HG03457 (cell line): ENCODE data around the gene PACRG.

Experiments
- ATAC-seq: cut with Tn5 transposase; IDR thresholded peaks from one replicate; pipeline ENCODE4 v1.9.1; 2021; ENCODE audit warnings: moderate number of reproducible peaks; ENCODE audit not compliant: unreplicated experiment

Gene PACRG

DNA sequence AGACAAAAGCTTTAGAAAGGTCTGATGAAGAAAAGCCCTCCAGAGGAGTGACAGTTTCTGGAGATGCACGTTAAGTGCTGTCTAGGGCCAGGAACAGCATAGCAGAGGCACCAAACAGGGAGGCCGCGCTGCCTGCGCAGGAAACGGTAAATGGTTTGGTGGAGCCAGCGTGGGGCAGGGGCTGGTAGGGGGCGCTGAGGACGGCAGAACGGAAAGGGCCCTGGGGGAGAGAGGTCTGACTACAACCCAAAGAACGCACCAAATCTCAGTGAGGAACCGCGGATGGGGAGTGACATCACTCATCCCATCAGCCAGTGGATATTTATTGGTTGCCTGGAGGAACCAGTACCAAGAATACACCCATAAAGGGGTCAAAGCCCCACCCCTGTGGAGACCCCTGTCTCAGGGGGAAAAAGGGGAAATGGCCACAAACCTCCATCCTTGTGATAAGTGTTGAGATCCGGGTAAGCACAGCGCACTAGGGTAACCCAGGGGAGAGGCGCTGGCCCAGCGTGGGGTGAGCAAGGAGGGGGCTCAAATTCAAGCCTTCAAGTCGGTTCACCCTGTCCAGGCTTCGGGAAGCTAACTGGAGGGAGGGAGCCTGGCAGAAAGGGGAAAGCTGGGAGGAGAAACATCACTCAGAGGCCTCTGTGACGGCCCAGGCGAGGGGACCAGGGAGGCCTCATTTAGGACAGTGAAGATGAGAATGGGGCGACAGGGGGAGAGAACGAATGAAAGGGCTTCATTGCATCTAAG lies 437.6 kb downstream of the PACRG start:
- ATAC-seq = no peak

DNA sequence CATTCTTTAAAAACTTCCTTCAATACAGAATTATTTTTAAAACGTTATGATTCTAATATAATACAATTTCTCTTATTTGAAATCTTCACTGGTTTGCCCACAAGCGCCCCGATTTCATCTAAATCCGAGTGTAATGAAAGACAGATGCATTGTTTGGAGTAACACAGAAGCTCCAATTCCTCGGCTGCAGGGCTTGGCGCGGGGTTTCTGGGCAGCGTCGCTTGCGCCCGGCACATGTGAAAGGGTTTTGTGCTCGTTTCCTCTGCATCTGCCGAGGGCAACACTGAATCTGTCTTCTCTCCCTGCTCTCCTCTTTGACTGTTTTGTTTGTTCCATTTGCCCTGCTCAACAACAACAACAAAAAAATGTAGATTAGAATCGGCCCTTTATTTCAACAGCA lies 438.1 kb downstream of the PACRG start:
- no peak for ATAC-seq

DNA sequence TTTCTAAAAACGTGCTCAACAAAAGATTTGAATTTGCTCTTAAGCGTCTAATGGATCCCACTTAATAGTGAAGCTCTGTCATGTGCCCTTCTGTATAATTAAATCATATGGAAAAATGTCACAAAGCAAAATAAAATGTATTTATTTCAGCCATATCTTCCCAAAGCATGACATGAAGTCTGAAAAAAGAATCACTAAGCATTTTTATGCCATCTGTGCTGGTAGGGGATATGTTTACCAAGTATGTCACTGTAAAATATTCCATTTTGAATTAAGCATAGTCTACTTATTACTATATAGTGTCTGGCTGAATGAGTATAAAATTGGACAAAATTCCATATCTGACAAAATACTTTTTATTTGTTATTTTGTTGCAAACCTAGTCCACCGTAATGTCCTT lies 438.7 kb downstream of the PACRG start:
- no peak for ATAC-seq

DNA sequence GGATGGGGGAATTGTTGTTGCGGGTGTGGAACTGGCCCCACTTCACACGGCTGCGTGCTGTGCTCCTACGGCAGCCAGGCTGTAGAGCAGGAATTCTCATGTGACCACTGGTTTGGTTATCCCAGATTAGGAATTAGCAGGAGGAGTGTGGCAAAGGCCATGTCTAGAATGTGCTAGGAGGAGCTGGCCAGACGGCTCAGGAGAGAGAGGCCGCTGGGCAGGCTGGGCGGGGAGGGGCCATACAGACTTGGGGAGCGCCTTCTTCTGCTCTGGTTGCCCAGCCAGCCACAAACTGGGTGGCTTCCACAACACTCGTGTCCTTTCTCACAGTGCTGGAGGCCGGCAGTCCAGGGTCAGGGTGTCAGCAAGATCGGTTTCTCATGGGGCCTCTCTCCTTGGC lies 441.7 kb downstream of the PACRG start:
- ATAC-seq = no peak

DNA sequence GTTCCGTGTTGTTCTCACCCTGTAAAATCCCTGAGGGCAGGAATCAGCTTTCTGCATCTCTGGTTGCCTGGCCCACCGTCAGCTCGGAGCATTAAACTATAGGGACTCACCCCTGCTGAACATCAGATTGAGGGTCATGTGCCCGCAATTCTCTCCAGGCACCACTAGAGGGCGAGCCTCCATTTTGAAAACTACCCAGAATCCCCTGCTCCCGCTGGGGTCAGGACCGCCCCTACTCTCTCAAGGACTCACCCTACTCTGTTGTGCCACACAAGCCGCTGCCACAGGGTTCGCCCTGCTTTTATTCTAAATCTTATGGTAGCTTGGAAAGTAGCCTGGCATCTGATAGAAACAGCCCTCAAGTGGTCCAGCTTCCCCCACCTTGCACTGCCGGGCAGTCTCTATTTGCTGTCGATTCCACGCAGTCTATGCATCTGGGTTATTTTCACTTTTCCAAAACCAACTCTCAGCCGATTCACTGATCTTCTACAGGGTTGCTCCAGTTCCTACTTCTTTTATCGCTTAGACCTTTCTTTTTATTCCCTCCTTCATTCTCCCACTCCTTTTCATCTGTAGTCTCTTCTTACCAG lies 442.6 kb downstream of the PACRG start:
- peak; percentile 67 for ATAC-seq

DNA sequence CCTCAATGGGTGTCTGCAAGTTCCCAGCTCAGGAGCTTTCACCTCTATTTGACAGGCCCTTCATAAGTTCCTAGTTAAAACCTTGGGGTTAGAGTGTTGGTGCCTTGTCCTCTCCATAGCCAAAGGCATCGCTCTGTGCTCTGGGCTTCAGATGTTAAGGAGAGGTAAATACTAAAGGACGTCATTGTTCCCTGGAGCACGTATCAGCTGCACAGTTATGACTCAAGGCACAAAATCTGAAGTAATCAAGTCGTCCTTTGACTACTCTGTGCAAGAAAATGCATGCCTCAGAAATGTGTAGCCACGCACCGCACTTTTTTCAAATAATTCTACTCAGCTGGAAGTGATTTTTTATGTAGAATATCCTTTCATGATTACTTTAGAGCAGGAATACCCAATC lies 446.0 kb downstream of the PACRG start:
- ATAC-seq = no peak

DNA sequence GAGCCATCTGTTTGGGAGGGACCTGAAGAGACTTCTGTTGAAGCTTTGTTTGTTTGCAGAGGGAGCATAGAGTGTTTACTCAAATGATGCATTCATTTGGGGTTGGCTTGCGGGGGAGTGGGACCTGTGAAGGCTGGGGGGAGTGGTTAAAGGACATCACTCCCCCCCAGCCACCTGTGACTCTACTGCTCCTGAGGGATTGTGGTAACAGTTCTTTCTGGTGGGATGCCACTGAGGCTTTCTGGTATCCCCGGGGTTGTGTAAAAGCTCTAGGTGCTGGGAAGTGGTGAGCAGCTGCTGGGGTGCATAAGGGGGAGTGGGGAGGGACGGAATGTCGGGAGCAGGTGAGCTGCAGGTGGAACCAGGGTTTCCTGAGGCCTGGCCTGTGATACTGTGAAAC lies 447.5 kb downstream of the PACRG start:
- ATAC-seq = no peak

DNA sequence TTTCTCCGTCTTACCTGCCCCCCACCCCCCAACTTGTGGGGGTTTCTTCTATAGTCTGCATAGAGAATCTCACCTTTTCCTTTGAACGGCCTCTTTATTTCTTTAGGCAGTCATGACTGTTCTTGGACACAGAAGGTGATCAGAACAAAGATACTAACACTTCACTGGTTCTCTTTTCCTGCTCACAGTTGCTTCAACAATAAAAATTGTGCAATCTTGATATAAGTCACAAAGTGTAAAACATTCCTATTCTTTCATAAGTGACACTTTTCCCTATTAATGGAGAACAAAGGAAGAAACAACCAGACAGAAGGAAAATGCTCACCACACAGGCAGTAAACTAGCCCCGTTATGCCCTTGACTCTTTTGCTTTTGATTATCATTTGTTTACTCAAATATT lies 448.3 kb downstream of the PACRG start:
- no peak for ATAC-seq

DNA sequence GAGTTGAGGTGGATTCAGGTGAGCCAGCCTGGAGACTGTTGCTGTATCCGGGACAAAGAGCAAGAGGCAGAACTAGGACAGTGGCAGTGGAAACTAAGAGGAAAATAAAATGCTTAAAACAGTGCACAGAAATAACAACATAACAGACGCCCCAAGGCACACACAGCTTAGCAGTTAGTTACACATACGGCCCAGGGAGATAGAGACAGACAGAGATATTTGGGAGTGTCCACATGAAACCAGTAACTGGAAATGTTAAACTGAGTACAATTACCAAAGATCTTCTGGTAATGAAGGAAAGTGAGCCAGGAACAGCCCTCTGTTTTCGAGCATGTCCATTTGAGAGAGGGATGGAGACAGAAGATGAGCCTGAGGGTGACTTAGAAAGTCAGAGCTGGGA lies 449.2 kb downstream of the PACRG start:
- no peak for ATAC-seq

DNA sequence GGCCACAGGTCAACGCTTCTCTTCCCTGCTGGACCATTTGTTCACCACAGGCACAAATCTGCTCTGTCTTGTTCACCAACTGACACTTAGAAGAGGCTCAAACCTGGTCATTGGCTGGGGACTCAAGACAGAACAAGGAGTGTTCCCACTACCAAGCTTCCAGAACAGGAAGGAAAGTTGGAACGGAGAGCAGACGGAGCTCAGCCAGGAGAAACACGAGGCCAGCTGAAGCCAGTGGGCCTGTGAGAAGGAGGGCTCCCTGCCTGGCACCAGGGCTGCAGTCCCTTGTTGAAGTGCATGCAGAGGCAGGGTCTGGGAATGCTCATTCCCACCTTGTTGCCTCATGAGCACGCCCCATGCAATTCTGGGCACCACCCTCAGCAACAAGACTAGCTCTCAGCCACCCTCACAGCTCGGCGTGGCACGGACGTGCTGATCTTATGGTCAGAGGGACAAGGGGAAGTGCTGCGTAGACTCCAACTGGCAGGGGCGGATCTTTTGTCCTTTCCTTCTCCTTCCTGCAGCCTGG lies 450.2 kb downstream of the PACRG start:
- no peak for ATAC-seq

DNA sequence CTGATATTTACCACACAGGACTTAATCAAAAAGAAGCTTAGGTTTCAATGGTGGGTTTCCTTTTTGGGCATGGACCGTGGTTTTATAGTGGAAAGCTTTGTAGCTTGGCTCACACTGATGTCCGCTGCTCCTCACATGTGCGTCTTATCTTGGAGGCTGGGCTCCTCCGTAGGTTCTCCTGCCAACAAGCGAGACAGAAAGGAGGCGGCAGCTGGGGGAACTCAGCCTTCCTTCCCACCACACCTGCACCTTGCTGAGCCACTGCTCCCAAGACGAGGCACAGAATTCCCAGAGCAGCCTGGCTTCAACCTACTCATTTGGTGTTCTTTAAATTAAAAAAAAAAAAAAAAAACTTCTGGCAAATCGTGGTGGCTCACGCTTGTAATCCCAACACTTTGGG lies 451.3 kb downstream of the PACRG start:
- ATAC-seq = no peak

DNA sequence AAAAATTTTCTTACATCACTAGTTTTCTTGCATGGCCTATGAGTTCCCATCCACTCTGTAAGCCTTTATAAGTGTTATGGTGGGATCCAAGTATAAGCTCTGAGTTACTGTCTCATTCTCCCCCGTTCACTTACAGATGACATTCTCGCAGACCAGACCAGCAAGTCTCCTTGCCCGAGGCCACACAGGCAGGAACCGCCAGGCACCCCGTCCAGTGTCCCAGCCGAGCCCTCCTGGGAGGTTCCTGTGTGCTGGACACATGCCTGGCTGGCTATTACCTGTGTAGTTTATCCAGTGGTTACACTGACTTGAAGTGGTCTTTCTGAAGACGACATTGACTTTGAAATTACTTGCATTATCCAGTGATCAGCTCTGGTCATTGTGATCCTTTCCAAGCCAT lies 451.9 kb downstream of the PACRG start:
- no peak for ATAC-seq

DNA sequence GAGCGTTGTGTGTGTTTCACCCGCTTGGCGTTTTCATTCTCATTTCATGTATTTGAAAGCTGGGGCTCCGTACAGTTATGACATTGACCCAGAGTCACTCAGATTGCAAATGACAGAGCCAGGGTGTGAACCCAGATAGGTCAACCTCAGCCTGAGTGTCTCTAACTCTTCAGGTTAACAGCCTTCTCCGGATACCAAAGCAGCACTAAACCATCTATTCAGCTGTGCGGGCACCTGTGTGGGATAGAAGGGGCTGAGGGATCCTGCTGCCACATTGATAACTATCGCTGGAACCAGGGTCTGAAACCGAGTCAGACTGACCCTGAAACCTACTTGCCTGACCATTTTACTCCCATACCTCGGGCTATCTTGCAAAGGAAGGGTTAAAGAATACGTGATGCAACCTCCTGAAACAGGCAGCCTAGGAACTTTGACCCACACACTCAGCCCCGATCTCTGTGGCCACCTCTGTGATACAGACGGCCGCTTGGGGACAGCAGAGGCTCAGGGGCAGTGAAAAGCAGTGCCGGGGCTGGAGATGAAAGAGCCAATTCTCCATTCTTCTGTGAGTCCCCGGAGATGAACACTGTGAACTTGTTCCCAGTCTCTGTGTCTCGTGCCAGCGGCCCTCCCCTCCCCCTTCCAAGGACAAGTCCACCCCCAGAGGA lies 453.2 kb downstream of the PACRG start:
- no peak for ATAC-seq

DNA sequence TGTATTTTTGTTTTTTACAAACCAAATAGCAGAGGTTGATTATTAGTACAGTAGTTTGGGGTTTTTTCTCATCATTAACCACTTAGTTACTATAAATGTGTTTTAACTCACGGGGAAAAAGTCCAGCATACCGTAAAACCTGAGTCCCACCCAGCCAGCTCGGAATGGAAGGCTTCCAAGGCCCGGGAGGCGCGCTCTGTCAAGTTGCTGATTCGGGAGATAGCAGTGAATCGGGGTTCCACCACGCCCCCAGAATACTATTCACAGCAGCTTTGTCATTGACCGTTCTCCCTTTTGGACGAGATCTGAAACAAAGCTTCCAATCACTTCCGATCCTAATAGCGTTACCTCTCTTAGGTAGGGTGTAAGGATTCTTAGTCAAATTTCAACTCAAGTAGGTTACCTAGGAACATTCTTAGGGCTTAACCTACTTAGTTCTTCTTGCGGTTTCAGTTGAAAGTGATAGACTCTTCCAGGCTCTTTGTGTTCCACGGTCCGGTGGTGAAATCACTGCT lies 453.9 kb downstream of the PACRG start:
- ATAC-seq = no peak

DNA sequence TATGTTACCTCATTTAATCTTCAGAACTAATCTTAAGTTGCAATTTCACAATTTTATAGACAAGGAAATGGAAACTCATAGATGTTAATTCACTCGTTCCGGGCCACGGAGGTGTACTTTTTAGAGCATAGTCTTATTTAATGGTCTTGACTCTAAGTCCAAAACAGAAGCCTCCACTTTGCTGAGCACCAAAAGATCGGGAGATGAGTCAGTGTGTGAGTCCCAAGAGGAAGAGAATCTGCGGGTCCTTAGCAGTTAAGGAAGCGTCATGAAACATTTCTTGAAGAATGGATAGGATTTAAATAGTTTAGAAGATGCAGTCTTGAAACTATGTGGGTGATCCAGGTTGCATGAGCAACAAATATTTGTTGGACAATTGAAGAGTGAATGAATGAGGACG lies 454.9 kb downstream of the PACRG start:
- ATAC-seq = no peak

DNA sequence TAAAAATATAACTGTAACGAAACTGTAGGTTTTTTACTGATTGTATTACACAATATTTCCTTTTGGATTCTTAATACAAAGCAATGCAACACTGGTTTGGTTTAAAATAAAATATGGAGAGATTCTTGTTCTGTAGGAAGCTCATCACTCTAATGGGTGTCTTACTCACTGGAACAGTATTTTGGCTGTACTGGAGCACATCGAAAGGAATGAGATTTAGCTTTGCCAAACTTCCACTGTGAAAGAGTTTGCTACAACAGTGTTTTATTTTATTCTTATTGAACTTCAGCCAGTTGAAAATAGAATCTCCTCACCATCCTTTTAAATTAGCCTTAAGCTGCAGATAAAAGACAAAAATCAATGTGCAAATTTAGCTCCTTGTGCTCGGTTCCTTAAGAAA lies 456.0 kb downstream of the PACRG start:
- ATAC-seq = no peak

DNA sequence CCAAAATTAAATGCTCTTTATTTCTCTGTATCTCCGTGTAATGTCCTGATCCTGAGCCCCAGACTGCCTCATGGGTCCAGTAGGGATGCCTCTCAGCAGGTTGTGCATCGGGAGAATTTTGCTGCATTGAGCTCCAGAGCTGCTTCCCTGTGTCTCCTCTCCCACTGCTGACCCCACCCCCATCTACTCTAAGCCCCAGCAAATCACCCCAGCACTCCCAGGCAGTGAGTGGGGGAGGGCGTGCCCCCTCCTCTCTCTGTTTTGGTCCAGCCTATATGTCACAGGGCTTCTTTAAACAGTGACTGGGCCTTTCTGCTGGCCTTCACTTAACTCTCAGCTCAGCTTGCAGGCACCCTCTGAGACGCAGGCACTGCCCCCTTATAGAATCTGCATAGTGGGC lies 458.0 kb downstream of the PACRG start:
- no peak for ATAC-seq

DNA sequence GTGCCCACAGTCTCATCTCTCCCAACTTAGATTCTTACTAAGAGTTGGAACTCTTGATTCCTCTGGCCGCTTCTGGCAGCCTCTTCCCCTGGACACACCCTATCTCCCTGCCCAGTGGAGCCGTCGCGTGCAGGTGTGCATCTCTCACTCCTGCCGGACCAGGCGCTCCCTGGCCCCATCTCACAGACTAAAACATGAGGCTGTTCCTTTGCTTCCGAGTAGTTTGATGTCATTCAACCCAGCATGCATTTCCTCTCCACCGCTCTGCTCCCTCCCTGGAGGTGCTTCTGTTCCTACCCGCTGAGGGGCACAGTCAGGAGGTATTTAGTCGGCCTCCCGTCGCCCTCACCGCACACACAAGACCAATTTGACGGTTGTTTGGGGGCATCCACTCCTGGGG lies 458.8 kb downstream of the PACRG start:
- ATAC-seq = no peak

DNA sequence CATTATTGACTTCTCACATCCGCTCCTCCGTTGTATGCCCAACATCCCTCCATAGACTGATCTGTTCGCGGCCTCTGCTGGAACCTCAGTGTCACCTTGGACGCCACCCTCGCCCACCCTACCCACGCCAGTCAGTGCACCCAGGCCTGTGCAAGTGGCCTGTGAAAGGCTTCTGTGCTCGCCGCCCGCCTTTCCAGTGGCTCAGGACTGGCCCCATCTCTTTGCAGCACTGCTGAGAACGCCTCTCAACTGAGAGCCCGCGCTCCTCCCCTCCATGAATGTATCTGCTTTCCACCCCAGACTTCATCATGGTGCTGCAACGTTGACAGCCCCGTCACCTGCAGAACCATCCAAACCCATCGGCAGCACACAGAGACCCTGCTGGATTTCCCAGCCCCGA lies 459.4 kb downstream of the PACRG start:
- no peak for ATAC-seq

DNA sequence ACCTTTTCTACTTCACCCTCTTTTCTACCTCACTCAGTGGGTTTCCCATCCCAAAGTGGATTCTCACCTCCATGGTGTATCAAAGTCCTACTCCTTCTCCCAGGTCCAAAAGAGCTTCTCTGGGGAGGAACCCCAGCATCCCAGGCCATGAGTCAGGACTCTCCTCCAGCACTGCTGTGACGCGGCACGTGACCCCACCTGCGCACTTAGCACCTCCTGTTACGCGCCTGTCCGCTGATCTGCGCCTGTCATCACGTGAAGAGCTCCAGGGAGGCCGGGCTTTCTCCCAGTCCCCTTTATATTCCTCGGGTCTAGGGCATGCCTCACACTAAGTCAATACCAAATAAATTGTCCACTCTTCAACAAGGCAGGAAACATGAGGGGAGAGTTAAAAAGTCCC lies 459.8 kb downstream of the PACRG start:
- no peak for ATAC-seq

DNA sequence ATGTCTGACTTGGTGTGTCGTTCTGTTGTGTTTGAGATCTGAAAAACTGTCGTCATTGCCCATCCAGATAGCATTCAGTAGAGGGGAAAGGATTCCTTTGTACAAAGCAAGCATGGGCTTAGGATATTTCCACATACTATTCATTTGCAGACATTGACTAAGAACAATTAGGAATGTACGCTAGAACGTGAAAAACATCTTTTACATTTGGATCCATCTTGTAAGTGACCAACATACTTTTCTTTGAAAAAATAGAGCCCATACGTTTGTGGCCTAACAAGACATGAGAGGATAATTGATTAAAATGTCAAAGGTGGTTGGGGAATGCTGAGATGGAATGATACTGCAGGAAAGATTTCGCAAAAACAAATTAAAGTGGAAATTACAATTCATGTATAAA lies 461.0 kb downstream of the PACRG start:
- ATAC-seq = no peak

DNA sequence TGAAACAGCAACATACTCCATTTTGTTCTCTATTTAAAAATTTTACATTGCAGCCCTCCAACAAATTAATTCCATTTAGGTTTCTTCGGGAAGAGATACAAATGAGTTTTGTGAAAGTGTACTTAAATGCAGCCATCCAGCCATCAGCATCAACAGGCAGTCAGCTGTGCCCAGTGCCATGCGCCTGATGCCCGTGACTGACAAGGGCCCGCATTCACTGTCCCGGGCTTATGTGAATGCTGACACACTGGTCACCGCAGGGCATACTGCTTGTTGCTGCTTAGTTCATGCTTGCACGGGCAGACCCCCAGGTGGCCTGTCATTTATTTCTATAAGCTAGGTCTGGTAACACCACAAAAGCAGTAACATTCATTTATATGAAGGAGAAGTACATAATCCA lies 461.8 kb downstream of the PACRG start:
- no peak for ATAC-seq
